ENCODE data around the gene PLXNC1. TPM values are rescaled to one million over a fixed set of nuclear protein-coding genes. Genes with fewer than 3 reads are reported as not detected.

PLXNC1 gene
- total and polyA plus RNA-seq, 9 of the 15 experiments (the other 6 are each of a cell fraction or from before 2014, with no cell fraction given): 0.08 to 0.87 (median 0.28) TPM

DNA sequence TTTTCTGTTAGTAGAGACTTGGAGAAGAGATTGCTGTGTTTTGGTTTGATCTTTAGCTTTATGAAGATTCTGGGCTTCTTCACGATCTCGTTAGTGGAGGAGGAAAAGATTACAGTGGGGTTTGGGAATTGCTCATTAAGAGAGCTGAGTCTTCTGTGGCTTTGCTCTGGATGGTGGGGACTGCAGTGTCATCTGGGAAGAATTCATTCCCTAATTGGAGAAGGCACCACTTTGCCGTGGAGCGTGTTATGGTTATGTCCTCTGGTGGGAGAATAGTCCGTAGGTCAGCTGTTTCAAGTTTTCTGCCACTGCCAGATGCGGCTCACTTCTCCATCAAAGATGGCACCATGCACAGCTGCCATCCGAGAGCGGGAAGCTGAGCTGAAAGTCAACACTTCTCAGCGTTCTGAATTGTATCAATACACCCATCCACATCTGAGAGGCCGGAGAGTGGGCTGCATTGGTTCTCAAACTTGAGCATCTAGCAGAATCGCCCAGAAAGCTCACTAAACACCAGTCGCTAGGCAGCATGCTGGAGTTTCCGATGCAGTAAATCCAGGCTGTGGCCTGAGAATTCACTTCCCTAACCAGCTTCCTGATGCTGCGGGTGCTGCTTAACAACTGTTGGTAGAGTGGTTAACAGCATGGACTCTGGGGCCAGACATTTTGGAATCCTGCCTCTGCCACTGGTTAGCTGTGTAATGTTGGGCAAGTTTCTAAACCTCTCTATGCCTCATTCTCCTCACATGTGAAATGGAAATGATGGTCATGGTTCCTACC lies 117.8 kb downstream of the PLXNC1 start:
- peaks cover 30 to 44% of the 10 kb centered on the region in 2 experiments for H3K27me3 ChIP-seq (ENCODE audit: control insufficient read depth in 2 of 2, insufficient read depth in 2 of 2, low read length in 2 of 2)
- no peak overlapping the region for H3K4me3 ChIP-seq
- in situ Hi-C loops (cut with MboI) (no loop called here), intact Hi-C loops (cut with micrococcal nuclease) (no loop called here)
- H2AFZ ChIP-seq (ENCODE audit: low read depth, low read length): no peak overlapping the region
- peaks cover 10 to 11% of the 10 kb centered on the region in 2 experiments; a peak in 4 of 5 replicates for H3K4me1 ChIP-seq (replicated peaks in 1 of 2; ENCODE audit: control insufficient read depth in 2 of 2, insufficient read depth in 2 of 2, low read length in 2 of 2)
- TF ChIP-seq, protein P1, sequence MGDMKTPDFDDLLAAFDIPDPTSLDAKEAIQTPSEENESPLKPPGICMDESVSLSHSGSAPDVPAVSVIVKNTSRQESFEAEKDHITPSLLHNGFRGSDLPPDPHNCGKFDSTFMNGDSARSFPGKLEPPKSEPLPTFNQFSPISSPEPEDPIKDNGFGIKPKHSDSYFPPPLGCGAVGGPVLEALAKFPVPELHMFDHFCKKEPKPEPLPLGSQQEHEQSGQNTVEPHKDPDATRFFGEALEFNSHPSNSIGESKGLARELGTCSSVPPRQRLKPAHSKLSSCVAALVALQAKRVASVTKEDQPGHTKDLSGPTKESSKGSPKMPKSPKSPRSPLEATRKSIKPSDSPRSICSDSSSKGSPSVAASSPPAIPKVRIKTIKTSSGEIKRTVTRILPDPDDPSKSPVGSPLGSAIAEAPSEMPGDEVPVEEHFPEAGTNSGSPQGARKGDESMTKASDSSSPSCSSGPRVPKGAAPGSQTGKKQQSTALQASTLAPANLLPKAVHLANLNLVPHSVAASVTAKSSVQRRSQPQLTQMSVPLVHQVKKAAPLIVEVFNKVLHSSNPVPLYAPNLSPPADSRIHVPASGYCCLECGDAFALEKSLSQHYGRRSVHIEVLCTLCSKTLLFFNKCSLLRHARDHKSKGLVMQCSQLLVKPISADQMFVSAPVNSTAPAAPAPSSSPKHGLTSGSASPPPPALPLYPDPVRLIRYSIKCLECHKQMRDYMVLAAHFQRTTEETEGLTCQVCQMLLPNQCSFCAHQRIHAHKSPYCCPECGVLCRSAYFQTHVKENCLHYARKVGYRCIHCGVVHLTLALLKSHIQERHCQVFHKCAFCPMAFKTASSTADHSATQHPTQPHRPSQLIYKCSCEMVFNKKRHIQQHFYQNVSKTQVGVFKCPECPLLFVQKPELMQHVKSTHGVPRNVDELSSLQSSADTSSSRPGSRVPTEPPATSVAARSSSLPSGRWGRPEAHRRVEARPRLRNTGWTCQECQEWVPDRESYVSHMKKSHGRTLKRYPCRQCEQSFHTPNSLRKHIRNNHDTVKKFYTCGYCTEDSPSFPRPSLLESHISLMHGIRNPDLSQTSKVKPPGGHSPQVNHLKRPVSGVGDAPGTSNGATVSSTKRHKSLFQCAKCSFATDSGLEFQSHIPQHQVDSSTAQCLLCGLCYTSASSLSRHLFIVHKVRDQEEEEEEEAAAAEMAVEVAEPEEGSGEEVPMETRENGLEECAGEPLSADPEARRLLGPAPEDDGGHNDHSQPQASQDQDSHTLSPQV (IDR thresholded peaks at IDR 0.05): no peak
- TF ChIP-seq, protein P2, sequence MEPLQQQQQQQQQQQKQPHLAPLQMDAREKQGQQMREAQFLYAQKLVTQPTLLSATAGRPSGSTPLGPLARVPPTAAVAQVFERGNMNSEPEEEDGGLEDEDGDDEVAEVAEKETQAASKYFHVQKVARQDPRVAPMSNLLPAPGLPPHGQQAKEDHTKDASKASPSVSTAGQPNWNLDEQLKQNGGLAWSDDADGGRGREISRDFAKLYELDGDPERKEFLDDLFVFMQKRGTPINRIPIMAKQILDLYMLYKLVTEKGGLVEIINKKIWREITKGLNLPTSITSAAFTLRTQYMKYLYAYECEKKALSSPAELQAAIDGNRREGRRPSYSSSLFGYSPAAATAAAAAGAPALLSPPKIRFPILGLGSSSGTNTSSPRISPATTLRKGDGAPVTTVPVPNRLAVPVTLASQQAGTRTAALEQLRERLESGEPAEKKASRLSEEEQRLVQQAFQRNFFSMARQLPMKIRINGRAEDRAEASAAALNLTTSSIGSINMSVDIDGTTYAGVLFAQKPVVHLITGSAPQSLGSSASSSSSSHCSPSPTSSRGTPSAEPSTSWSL (CRISPR knock-in tag; IDR thresholded peaks at IDR 0.05; ENCODE audit: borderline replicate concordance): no peak
- TF ChIP-seq ZNF431 (CRISPR knock-in tag; IDR thresholded peaks at IDR 0.05) (no peak), CHD1 (IDR thresholded peaks at IDR 0.05; ENCODE audit: low read length) (no peak), ZNF239 (CRISPR knock-in tag; IDR thresholded peaks at IDR 0.05) (no peak)
- TF ChIP-seq, protein P3, sequence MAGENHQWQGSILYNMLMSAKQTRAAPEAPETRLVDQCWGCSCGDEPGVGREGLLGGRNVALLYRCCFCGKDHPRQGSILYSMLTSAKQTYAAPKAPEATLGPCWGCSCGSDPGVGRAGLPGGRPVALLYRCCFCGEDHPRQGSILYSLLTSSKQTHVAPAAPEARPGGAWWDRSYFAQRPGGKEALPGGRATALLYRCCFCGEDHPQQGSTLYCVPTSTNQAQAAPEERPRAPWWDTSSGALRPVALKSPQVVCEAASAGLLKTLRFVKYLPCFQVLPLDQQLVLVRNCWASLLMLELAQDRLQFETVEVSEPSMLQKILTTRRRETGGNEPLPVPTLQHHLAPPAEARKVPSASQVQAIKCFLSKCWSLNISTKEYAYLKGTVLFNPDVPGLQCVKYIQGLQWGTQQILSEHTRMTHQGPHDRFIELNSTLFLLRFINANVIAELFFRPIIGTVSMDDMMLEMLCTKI (IDR thresholded peaks at IDR 0.05; ENCODE audit: partially characterized antibody): no peak
- TF ChIP-seq, protein P4, sequence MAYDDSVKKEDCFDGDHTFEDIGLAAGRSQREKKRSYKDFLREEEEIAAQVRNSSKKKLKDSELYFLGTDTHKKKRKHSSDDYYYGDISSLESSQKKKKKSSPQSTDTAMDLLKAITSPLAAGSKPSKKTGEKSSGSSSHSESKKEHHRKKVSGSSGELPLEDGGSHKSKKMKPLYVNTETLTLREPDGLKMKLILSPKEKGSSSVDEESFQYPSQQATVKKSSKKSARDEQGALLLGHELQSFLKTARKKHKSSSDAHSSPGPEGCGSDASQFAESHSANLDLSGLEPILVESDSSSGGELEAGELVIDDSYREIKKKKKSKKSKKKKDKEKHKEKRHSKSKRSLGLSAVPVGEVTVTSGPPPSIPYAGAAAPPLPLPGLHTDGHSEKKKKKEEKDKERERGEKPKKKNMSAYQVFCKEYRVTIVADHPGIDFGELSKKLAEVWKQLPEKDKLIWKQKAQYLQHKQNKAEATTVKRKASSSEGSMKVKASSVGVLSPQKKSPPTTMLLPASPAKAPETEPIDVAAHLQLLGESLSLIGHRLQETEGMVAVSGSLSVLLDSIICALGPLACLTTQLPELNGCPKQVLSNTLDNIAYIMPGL (CRISPR knock-in tag; IDR thresholded peaks at IDR 0.05): no peak
- POLR2A ChIA-PET: no interaction called here
- ATAC-seq (no peak), FAIRE-seq (no peak), DNase-seq (ENCODE audit: extremely low read depth in 1 of 4, low spot score in 3 of 4) (no peak)
- H3K9me1 ChIP-seq (ENCODE audit: control insufficient read depth, insufficient read depth, low read length): no peaks in the 10 kb centered on the region
- H3K4me2 ChIP-seq (ENCODE audit: insufficient read depth, low read length): no peak overlapping the region
- H3K9ac ChIP-seq (ENCODE audit: insufficient read depth in 1 of 2, low read depth in 2 of 2, low read length in 2 of 2): no peak overlapping the region
- no TSS peak for BruUV-seq (replicated peaks)
- WGBS (ENCODE audit: insufficient coverage, low coverage, missing lambda C conversion rate): 6% methylated on average over 14 of the region's 14 CpGs
- H3K27ac ChIP-seq (ENCODE audit: extremely low read depth, low read depth, low read length): no peak overlapping the region
- H3K9me3 ChIP-seq (replicated peaks; ENCODE audit: control insufficient read depth, insufficient read depth, low read depth, low read length): no peaks in the 10 kb centered on the region
- H3K79me2 ChIP-seq (ENCODE audit: control insufficient read depth, insufficient read depth, low read length): no peaks in the 10 kb centered on the region
- H4K20me1 ChIP-seq (replicated peaks; ENCODE audit: control insufficient read depth, insufficient read depth, low read length): no peaks in the 10 kb centered on the region
- CTCF ChIA-PET (ENCODE audit: low intra/inter-chr PET ratio): interaction anchor here (0.6 kb wide), 1 partner anchor 717 kb away, joined by 3 read pairs; no protein-coding TSS in a partner anchor
- H3K36me3 ChIP-seq (ENCODE audit: control insufficient read depth, insufficient read depth, low read length): no peaks in the 10 kb centered on the region

Data from K562 (cell line).